ENCODE results near the gene NABP2.

DNA sequence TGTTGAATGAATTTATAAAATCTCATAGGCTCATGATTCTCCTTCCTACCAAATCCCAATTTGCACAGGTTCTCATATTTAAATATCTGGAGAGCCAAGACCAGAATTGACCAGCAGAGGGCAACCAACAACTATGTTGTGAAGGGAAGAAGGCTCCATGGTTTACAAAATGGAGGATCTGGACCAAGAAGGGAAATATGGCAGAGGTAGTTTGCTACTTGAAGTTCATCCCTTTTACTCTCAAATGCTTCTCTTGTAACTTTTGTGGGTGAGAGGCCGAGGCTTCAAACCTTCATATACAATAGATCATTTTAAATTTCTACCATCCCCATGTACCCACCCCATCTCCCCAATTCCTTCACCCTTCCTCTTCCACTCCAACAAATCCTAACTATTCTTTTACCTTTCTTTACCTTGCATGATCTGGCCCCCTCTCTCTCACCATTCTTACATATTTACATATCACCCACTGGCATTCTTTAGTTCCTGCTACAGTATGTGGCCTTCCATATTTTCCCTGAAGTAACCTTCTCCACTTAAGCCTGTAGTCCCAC, 31.0 kb upstream of the NABP2 start:
- TF ChIP-seq EGR1 (IDR thresholded peaks at IDR 0.05; ENCODE audit: borderline replicate concordance in 1 of 2, low read depth in 2 of 2, low read length in 2 of 2) (no peak), POLR2A (IDR thresholded peaks at IDR 0.05; ENCODE audit: low read depth, low read length) (no peak), USF2 (IDR thresholded peaks at IDR 0.05; ENCODE audit: borderline replicate concordance, low read depth, low read length) (no peak)
- TF ChIP-seq, protein P1, sequence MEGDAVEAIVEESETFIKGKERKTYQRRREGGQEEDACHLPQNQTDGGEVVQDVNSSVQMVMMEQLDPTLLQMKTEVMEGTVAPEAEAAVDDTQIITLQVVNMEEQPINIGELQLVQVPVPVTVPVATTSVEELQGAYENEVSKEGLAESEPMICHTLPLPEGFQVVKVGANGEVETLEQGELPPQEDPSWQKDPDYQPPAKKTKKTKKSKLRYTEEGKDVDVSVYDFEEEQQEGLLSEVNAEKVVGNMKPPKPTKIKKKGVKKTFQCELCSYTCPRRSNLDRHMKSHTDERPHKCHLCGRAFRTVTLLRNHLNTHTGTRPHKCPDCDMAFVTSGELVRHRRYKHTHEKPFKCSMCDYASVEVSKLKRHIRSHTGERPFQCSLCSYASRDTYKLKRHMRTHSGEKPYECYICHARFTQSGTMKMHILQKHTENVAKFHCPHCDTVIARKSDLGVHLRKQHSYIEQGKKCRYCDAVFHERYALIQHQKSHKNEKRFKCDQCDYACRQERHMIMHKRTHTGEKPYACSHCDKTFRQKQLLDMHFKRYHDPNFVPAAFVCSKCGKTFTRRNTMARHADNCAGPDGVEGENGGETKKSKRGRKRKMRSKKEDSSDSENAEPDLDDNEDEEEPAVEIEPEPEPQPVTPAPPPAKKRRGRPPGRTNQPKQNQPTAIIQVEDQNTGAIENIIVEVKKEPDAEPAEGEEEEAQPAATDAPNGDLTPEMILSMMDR (IDR thresholded peaks at IDR 0.05 in 2 of 3, conservative IDR thresholded peaks at IDR 0.05 in 1 of 3; ENCODE audit: control insufficient read depth in 2 of 3, extremely low read depth in 1 of 3, insufficient read depth in 1 of 3, low read depth in 3 of 3, low read length in 3 of 3) = peak; percentile 65 to 85 (median 83)

All from GM12878 (cell line).